Fibroblast of skin of scalp (primary cell): ENCODE results near the gene PLEKHN1.
A peak's percentile ranks its signal among the peaks of the same experiment; 100 is the strongest.
"Not testable (repeated sequence)": the region's sequence is repeated elsewhere in the genome, so short reads cannot be mapped to it uniquely, and the experiment has no call there.

ENCODE experiments used
- DNase-seq: peaks from one replicate; pipeline ENCODE4 v3.0.0-alpha.2; 2013

PLEKHN1 gene

DNA sequence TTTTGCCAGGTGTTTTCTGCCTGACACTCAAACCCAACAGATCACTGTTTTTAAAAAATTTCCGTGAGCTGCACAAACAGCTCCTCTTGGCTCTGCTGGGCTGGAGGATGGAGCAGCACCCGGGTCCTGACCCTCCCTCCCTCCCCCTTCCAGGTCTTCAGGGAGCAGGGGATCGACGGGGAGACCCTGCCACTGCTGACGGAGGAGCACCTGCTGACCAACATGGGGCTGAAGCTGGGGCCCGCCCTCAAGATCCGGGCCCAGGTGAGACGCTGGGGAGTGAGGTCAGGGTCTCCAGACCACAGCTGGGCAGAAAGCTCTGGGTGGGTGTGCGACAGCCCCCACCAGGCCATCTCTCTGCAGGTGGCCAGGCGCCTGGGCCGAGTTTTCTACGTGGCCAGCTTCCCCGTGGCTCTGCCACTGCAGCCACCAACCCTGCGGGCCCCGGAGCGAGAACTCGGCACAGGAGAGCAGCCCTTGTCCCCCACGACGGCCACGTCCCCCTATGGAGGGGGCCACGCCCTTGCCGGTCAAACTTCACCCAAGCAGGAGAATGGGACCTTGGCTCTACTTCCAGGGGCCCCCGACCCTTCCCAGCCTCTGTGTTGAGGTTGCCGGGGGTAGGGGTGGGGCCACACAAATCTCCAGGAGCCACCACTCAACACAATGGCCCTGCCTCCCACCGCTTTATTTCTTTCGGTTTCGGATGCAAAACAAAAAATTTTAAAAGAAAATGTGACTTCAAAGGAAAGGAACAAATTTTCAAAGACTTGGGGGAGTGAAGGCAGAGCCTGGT is 22.5 kb upstream of the PLEKHN1 start:
- no peak for DNase-seq

DNA sequence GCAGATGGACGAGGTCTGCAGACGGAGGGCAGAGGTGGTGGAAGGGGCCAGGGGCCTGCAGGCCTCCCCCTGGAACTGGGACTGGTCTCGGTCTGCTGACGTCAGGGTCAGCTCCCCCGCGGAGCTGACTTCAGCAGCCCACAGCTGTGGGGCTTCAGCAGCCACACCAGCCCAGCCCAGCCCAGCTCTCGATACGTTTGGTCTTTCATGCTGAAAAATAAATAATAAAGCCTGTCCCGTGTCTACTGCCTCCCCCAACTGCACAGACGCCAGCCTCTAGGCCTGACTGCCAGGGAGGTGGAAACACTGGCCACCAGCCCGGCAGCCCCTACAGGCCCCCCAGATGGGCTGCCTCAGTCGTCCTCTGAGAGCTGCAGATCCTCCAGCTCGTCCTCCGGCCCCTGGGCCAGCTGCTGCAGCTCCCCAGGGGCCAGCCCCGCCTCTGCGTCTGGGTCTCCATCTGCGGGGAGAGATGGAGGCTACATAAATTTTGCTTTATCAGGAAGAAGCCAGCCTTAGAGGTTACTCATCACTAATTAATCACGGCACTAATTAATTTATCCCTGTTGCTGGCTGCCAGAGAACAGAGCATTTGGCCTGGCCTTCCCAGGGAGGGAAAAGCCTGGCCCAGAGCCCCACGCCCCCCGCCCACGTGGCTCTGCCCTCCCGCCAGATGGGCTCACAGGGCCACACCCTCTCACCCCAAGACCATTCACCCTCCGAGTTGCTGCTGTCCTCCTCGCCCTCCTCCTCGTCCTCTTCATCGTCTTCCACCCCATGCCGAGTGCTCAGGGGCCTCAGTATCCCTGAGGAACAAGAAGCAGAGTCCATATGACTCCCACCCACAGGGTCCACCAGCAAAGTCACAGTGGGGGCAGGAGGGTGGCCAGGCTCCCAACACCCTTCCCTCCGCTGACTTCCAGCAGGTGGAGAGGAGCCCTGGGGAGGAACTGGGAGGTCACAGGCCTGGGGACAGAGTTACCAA is 21.6 kb upstream of the PLEKHN1 start:
- DNase-seq = peak; percentile 53

DNA sequence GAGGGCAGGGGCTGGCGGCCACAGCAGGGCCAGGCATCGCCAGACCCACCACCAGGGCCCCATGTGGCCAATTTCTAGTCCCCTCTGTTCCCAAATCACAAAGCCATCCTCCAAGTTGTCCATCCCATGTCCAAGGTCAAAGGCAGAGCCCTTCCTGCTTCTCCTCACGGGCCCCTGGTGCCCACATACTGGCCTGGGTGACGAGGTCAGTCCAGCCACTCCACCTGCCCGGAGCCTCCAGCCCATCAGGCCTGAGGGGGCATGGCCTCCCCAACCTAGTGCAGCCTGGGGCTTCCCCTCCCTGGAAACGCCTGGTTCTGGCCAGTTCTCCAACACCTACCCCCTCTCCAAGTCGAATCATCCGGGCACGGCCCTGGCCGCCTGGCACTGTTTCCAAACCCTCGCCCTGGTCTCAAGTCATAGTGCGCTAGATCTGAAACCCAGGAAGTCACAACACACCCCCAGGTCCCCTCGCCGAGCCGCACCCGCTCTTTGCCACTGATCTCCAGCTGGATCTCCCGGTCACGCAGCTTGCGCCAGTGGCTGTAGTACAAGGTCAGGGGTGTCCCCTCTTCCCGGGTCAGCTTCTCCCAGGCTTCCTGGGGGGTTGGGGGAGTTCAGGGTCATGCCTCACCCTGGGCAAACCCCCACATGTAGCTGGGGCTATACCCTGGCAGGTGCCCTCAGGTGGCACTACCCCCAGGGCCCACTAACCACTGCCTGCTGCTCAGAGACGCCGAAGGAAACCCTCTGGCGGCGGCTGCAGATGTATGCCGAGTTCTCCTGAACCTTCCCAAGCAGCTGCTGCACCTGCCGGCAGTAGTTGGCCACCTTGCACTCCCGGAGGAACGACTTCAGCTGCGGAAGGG is 20.4 kb upstream of the PLEKHN1 start:
- no peak for DNase-seq

DNA sequence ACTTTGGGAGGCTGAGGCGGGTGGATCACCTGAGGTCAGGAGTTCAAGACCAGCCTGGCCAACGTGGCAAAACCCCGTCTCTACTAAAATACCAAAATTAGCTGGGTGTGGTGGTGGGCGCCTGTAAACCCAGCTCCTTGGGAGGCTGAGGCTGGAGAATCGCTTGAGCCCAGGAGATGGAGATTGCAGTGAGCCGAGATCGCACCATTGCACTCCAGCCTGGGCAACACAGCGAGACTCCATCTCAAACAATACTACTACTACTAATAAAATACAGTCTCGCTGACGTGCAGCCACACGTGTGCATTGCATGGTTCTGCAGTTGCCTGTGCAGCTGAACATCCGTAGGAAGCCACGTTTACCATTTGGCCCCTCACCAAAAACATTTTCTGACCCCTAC is 19.5 kb upstream of the PLEKHN1 start:
- DNase-seq = not testable (repeated sequence)

DNA sequence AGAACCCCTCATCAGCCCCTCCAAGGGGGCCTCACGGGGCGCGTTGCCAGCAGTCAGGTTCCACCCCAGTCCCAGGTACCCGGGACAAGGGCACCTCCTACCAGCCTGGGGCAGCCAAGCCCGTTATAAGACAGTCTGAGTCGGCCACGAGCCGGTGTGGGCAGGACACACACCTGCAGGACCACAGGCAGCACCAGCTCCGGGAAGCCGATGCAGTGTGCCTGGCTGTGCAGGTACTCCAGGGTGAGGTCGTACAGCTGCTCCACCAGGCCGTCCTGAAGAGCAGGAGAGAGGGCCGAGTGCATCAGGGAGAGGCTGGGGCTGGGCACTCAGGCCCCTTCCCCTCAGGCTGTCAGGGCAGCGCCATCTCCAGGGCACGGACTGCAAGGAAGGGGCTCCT is 18.3 kb upstream of the PLEKHN1 start:
- DNase-seq = no peak

DNA sequence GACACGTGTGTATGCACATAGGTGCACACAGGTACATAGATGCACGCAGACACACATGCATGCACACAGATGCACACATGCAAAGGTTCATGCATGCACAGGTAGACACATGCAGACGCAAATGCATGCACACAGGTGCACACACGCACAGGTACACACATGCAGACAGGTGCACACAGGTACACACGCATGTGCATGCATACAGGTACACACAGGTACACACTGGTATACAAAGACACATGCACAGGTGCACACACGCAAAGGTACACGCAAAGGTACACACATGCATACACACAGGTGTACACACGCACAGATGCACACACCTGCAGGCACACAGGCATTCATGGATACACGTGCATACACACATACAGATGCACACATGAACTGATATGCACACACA is 16.0 kb upstream of the PLEKHN1 start:
- no peak for DNase-seq

DNA sequence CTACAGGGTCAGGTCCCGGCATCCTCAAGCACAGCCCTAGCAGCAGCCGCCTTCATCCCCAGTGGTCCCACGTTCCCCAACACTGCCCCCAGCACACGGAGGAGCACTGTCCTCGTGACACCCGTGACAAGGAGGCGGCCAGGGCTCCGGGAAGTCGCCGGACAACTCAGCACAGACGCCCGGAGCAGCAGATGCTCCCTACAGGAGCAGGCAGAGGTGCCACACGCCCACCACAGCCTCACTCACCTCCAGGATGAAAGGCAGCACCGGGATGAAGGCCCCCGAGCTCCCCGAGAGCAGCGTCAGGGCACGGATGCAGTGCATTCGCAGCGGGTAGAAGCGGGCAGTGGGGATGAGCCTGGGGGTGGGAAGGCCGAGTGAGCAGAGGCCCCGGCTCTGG is 15.4 kb upstream of the PLEKHN1 start:
- DNase-seq = no peak

DNA sequence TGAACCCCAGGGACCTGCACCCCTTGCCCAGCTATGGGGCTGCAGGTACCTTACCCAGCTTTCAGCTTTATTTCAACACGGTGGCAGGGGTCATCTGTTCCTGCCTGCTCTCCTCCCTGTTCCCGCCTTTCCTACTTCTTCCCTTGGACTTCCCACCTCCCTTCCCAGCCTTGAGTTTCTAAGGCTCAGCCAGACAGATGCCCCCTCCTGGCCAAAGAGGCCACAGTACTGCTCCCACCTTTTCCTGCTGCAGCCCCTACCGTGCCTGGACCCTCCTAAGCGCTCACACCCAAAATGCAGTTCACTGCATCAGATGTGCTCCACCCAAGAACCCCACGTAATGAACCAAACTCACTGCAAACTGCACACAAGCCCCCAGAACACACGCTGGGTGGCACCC is 14.9 kb upstream of the PLEKHN1 start:
- DNase-seq = no peak

DNA sequence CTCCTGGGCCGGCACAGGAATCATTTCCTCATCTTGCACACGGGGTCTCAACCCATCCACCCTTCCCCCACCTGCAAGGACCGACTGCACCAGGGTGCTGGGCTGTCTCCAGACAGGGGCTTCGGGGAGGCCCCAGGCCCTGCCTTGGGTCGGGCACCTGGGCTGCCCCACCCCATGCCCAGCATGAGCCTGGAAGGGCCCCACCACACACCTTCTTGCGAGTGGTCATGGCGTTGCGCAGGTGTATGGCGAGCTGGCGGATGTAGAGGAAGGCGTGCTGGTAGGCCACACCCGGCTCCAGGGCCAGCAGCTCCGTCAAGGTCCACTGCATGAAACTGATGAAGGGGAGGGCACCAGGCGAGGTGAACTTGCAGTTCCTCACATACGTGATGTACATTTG is 14.1 kb upstream of the PLEKHN1 start:
- no peak for DNase-seq

DNA sequence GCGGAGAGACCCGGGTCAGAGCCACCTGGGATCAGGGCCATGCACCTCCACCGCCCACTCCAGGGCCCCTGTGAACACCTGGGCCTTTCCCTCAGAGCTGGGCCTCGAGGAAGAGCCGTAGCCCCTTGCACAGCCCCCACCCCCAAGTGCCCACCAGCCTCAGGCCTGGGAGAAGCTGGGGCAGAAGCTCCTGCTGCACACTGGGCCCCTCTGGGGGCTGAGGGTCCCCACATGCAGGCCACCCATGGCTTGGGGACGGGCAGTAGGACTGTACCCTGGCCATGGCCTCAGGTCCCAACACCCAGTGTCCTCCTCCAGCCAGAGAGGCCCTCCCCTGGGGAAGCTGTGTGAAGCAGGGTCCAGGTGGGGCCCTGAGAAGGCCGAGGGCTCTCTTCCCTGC is 13.7 kb upstream of the PLEKHN1 start:
- DNase-seq = no peak

DNA sequence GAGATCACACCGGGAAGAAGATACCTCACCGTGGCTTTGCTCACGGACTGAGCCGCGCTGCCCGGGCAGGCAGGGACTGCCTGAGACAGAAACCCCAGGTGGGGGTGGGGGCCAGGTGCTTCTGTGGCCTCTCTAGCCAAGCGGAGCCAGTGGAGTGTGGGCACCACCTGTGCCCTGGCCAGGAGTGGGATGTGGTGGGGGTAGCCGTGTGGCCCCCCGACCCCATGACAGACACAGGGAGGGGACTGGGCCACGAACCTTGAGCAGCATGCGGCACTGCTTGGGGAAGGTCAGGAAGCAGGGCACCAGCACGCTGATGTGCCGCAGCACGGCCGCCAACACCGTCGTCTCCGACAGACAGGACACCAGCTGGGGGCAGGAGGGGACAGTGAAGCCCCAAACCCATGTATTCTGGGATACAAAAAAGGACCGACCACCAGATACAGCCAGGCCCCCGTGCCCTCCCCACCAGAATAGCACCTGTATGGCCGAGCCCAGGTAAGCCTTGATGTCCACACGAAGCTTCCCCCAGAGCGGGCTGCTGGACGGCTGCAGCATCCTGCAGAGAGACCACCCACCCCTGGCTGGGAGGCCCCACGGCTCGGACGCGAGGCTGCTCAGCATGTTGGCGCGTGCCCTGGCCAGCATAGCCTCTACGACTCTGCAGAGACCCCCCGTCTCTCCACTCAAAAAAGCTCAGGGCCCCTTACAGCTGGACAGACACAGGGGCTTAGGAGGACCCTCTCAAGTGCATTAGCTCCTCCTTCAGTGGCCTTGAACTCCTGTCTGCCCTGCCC is 12.6 kb upstream of the PLEKHN1 start:
- DNase-seq = no peak

DNA sequence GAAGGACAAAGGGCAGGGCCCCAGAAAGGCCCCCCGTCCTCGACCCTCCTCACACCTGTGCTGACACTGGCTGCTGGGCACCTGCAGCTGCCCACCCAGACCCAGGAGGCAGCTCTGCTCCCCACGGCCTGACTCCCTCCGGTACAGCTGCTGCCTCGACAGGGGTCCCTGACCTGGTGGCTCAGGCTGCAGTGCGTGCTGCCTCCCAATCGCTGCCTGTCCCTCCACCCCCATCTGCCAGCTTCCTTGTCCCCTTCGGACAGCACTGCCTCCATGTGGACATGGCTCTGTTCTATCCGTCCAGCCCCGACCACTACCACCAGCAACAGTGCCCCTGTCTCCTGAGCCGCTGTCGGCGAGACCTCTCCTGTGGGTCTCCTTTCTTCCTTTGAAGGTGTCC is 11.4 kb upstream of the PLEKHN1 start:
- no peak for DNase-seq

DNA sequence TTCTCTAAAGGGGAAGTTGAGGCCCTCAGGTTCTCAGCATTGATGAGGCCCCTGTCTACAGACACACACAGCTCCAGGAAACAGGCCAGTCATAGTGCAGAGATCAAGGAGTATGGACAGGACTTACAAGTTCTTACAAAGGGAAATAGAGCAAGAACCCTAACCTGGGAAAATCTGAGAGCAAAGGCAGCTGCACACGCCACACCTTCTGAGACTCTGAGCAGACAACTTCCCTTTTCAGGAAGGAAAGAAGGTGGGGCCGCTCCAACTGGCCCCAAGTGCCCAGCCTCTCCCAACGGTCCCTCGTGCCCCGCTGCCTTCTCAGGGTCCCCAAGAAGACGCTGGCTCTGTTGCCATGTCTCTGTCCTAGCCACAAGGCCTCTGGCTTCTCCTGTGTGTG is 10.8 kb upstream of the PLEKHN1 start:
- DNase-seq = no peak

DNA sequence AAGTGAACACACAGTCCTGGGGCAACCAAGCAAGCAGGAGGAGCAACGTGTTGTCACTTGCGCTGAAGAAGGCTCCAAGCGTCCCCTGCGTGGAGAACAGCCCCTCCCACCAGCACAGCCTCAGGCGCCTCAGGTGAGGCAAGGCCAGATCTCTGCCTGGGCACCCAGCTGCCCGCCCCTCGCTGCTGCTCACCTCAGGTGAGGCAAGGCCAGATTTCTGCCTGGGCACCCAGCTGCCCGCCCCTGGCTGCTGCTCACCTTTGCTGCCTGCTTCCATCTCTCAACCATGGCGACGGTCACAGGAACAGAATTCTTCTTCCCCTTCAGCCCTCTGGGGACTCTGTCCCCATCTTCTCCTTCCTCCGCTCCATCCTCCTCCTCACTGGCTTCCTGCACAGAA is 9.6 kb upstream of the PLEKHN1 start:
- DNase-seq = no peak

DNA sequence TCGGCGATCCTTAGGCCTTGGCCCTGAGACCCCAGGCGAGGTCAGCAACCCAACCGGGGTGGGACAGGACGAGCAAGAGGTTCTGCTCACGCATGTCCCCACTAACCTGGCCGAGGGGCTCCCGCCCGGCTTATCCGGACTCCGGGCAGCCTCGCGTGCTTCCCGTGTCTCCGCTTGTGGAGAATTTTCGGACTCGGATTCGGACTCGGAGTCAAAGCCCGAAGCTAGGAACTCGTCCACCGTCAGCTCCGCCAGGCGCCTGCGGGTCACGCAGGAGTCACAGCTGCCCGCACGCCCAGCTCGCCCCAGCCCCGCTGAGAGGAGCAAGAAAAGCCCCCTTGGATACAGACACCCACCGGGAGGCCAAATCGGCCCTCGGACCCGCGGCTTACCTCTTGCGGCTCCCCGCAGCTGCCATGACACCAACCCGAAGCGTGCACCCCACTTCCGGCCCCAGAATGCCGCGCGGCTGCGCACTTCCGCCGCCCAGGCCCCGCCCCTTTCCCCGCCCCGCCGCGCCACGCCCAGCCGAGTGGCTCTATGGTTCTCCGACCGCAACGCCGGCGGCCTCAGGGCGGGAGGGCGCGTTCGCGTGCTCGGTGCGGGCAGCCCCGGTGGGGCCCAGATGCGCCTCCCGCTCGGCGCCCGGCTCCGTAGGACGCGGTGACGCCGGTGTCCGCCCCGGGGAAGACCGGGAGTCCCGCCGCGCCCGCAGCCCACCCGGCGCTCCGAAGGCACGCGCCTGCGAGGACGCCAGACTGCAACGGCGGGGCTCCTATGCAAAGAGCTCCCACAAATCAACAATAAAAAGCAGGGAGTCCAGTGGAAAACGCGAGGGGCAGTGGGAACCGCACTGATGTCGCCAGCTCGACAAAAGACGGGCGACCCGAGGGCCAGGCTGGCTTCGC is 7.2 kb upstream of the PLEKHN1 start, which contains the start of gene NOC2L:
Gene NOC2L (minus strand): TSS at position 434 of the 908 bp plus-strand sequence. CDS start 16 bp downstream, at position 418.
- peak; percentile 89 for DNase-seq

DNA sequence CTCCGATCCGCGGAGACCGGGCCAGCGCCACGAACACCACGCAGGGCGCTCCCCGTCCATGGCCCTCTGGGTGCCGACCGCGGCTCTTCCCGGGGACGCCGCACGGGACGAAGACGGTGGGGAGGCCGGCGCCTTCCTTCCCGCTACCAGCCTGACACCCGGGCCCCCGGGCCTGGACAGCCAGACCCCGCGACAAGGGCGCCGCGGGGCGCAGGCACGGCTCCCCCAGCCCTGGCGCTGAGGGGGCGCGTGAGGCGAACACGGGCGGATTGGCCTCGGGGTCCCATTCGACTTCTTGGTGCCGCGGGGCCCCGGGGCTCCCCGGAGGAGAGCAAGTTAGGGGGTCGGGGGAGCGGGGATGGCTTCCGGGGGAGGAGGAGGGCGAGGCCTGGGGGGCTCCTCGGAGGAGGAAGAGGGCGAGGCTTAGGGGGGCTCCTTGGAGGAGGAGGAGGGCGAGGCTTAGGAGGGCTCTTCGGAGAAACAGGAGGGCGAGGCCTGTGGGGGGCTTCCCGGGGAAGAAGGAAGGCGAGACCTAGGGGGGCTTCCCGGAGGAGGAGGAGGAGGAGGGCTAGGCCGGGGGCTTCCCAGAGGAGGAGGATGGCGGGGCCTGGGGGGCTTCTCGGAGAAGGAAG is 6.4 kb upstream of the PLEKHN1 start:
- no peak for DNase-seq

DNA sequence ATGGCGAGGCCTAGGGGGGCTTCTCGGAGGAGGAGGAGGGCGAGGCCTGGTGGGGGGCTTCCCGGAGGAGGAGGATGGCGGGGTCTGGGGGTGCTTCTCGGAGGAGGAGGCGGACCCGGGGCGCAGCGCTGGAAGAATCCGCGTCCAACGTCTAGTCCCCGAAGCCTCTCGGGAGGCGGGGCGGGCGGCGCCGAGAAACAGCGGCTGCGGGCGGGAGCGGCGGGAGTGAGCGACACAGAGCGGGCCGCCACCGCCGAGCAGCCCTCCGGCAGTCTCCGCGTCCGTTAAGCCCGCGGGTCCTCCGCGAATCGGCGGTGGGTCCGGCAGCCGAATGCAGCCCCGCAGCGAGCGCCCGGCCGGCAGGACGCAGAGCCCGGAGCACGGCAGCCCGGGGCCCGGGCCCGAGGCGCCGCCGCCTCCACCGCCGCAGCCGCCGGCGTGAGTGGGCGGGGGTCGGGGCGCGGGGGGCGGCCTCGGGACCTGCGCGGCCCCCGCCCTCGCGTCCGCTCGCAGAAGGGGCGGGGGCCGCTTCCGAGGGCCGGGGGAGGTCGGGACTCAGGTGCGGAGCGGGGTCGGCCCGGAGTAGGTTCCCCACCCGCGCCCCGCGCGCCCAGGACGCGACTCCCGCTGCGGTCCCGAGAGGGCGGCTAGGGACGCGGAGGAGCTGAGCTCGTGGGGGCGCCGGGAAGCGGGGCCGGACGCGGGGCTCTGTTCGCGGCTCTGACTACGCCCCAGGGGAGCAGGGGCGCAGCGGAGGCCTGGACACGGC is 5.7 kb upstream of the PLEKHN1 start, which contains the start of gene KLHL17:
Gene KLHL17 (plus strand): TSS at position 222 of the 769 bp plus-strand sequence. CDS start 110 bp downstream, at position 332.
- peak; percentile 75 for DNase-seq

DNA sequence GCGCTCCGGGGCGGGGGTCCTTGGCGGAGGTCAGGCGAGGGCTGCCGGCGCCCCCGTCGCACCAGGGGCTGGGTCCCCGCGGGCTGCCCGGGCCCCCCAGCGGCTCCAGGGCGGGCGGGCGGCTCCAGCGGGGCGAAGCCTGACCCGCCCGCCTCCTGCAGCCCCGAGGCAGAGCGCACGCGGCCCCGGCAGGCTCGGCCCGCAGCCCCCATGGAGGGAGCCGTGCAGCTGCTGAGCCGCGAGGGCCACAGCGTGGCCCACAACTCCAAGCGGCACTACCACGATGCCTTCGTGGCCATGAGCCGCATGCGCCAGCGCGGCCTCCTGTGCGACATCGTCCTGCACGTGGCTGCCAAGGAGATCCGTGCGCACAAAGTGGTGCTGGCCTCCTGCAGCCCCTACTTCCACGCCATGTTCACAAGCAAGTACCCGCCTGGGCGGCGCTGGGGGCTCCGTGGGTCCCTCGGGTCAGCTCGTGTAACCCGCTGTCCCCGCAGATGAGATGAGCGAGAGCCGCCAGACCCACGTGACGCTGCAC is 5.1 kb upstream of the PLEKHN1 start:
- DNase-seq = no peak
